Breast epithelium (tissue), 3 donors: ENCODE results near the gene LIPC.

Source experiments
- POLR2A ChIP-seq: fragments of 450-650 bp; IDR thresholded peaks from one replicate; pipeline ENCODE4 v1.6.1; 2016; ENCODE audit warnings: antibody characterized with exemption, mild to moderate bottlenecking, moderate library complexity
- TF ChIP-seq, protein P1 (sequence below), 3 donors: fragments of 450-650 bp; IDR thresholded peaks; one replicate each; pipeline ENCODE4 v1.5.1; 2016 to 2017; ENCODE audit warnings: antibody characterized with exemption in 3 of 3, mild to moderate bottlenecking in 3 of 3, moderate library complexity in 3 of 3

DNA sequence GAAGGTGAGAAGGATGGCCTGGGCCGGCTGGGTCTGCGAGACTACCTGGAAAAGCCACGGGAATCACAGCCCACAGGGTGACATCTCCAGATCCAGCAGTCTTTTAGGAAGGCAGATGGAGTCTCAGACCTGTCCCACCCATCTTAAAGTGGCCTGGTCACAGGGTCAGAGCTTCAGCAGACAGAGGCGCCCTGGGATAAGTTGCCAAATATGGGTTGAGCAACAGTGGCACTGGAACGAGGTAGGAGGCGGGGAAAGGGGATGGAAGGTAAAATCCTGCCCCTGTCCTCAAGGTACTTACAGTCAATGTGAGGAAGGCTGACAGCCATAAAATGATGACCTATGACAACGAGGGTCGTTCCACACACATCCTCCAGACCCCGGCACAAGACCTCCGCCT lies 80.7 kb downstream of the LIPC start:
- TF ChIP-seq, protein P1, sequence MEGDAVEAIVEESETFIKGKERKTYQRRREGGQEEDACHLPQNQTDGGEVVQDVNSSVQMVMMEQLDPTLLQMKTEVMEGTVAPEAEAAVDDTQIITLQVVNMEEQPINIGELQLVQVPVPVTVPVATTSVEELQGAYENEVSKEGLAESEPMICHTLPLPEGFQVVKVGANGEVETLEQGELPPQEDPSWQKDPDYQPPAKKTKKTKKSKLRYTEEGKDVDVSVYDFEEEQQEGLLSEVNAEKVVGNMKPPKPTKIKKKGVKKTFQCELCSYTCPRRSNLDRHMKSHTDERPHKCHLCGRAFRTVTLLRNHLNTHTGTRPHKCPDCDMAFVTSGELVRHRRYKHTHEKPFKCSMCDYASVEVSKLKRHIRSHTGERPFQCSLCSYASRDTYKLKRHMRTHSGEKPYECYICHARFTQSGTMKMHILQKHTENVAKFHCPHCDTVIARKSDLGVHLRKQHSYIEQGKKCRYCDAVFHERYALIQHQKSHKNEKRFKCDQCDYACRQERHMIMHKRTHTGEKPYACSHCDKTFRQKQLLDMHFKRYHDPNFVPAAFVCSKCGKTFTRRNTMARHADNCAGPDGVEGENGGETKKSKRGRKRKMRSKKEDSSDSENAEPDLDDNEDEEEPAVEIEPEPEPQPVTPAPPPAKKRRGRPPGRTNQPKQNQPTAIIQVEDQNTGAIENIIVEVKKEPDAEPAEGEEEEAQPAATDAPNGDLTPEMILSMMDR (IDR thresholded peaks at IDR 0.05): no peak
- TF ChIP-seq POLR2A: no peak
